ENCODE measurements around the gene MYF6.

The MYF6 gene

GRCh38 chr12:80690513-80690912, 16.9 kb upstream of the MYF6 start:
- Mint-ChIP-seq H3K27me3 (ENCODE audit: low read depth) (no peaks in the 10 kb centered on the region), H3K27ac (no peak overlapping the region), H3K4me1 (no peaks in the 10 kb centered on the region), H3K36me3 (ENCODE audit: low read depth) (no peaks in the 10 kb centered on the region), H3K9me3 (peaks cover 10% of the 10 kb centered on the region), H3K4me3 (no peak overlapping the region)
- no peak for TF ChIP-seq CTCF (IDR thresholded peaks at IDR 0.05; ENCODE audit: unreplicated experiment in 3 of 3)

GRCh38 chr12:80692114-80692513, 15.3 kb upstream of the MYF6 start:
- H3K4me3 Mint-ChIP-seq = no peak overlapping the region
- H3K4me1 Mint-ChIP-seq = no peaks in the 10 kb centered on the region
- peaks cover 1% of the 10 kb centered on the region for H3K9me3 Mint-ChIP-seq
- no peak overlapping the region for H3K27ac Mint-ChIP-seq
- H3K36me3 Mint-ChIP-seq (ENCODE audit: low read depth) = no peaks in the 10 kb centered on the region
- TF ChIP-seq CTCF (IDR thresholded peaks at IDR 0.05; ENCODE audit: unreplicated experiment in 3 of 3) = no peak
- no peaks in the 10 kb centered on the region for H3K27me3 Mint-ChIP-seq (ENCODE audit: low read depth)

- Mint-ChIP-seq H3K4me3 (no peak overlapping the region), H3K4me1 (peaks cover 35% of the 10 kb centered on the region), H3K27ac (peak overlapping the region; percentile 71 to 79 (median 73)), H3K27me3 (ENCODE audit: low read depth) (no peaks in the 10 kb centered on the region), H3K9me3 (no peaks in the 10 kb centered on the region), H3K36me3 (ENCODE audit: low read depth) (no peaks in the 10 kb centered on the region)
- TF ChIP-seq CTCF (IDR thresholded peaks at IDR 0.05; ENCODE audit: unreplicated experiment in 3 of 3) = no peak
Measured at GRCh38 chr12:80697270-80697887, 10.1 kb upstream of the MYF6 start.

- TF ChIP-seq CTCF (IDR thresholded peaks at IDR 0.05; ENCODE audit: unreplicated experiment in 3 of 3) = no peak
- Mint-ChIP-seq H3K4me1 (peaks cover 44% of the 10 kb centered on the region), H3K27me3 (ENCODE audit: low read depth) (no peaks in the 10 kb centered on the region), H3K27ac (peak overlapping the region; percentile 37 to 49 (median 42)), H3K36me3 (ENCODE audit: low read depth) (no peaks in the 10 kb centered on the region), H3K4me3 (peak overlapping the region in 1 of 3 experiments; percentile 54), H3K9me3 (no peaks in the 10 kb centered on the region)
Measured at GRCh38 chr12:80698256-80698655, 9.2 kb upstream of the MYF6 start.

- Mint-ChIP-seq H3K27ac (peak overlapping the region; percentile 11 to 56 (median 49)), H3K36me3 (ENCODE audit: low read depth) (no peaks in the 10 kb centered on the region), H3K4me1 (peaks cover 47% of the 10 kb centered on the region), H3K27me3 (ENCODE audit: low read depth) (no peaks in the 10 kb centered on the region), H3K4me3 (peak overlapping the region in 1 of 3 experiments; percentile 6), H3K9me3 (no peaks in the 10 kb centered on the region)
- no peak for TF ChIP-seq CTCF (IDR thresholded peaks at IDR 0.05; ENCODE audit: unreplicated experiment in 3 of 3)
Measured at GRCh38 chr12:80698847-80699542, 8.4 kb upstream of the MYF6 start.

GRCh38 chr12:80700327-80700726, 7.1 kb upstream of the MYF6 start:
- H3K4me1 Mint-ChIP-seq = peaks cover 47% of the 10 kb centered on the region
- H3K9me3 Mint-ChIP-seq = no peaks in the 10 kb centered on the region
- H3K27ac Mint-ChIP-seq = peak overlapping the region in 1 of 3 experiments; percentile 19
- H3K4me3 Mint-ChIP-seq = no peak overlapping the region
- no peaks in the 10 kb centered on the region for H3K36me3 Mint-ChIP-seq (ENCODE audit: low read depth)
- H3K27me3 Mint-ChIP-seq (ENCODE audit: low read depth) = no peaks in the 10 kb centered on the region
- no peak for TF ChIP-seq CTCF (IDR thresholded peaks at IDR 0.05; ENCODE audit: unreplicated experiment in 3 of 3)
